Astrocyte (in vitro differentiated cells and primary cell): ENCODE measurements around the gene CEP250.

Experiments
- CTCF ChIP-seq: IDR thresholded peaks from 2 replicates; pipeline ENCODE4 v1.5.1; 2011; ENCODE audit warnings: low read depth, mild to moderate bottlenecking, inconsistent platforms, low read length, moderate library complexity; ENCODE audit not compliant: insufficient read depth
- EZH2 ChIP-seq: IDR thresholded peaks from 2 replicates; pipeline ENCODE4 v1.6.1; 2012; ENCODE audit warnings: mild to moderate bottlenecking, low read length, inconsistent platforms; ENCODE audit not compliant: insufficient read depth

GRCh38 chr20:35539756-35540212 is 84.4 kb downstream of the CEP250 start:
- TF ChIP-seq CTCF (no peak), EZH2 (no peak)
